Suprapubic skin (tissue), 3 donors: ENCODE data around the gene SEMA3D.

Experiments
- CTCF ChIP-seq, 2 donors: fragments of 200-600 bp in 1 of 2; fragments of 450-650 bp in 1 of 2; sonication (generic) in 1 of 2; IDR thresholded peaks; one replicate each; pipeline ENCODE4 v1.5.1; 2016 to 2019; ENCODE audit warnings: antibody characterized with exemption in 2 of 2, mild to moderate bottlenecking in 1 of 2, moderate library complexity in 1 of 2
- POLR2A ChIP-seq, 2 donors: fragments of 450-650 bp; IDR thresholded peaks; one replicate each; pipeline ENCODE4 v1.6.1; 2017; ENCODE audit warnings: antibody characterized with exemption in 2 of 2, mild to moderate bottlenecking in 2 of 2, moderate library complexity in 2 of 2

GRCh38 chr7:84950836-84951235 lies 236.0 kb downstream of the SEMA3D start:
- no peak for TF ChIP-seq POLR2A (IDR thresholded peaks at IDR 0.05)
- TF ChIP-seq CTCF (IDR thresholded peaks at IDR 0.05): no peak
